SK-N-SH treated with all-trans-retinoic acid at 6 μM for 48 hours (cell line): ENCODE results near the gene SSTR5.

ENCODE experiments used
- ZFP3 ChIP-seq: fragments of 250-450 bp; sonication (Bioruptor Pico); IDR thresholded peaks from 2 replicates; pipeline ENCODE4 v1.5.0; 2020; ENCODE audit warnings: mild to moderate bottlenecking, moderate library complexity
- ZNF70 ChIP-seq: fragments of 450-650 bp; formaldehyde crosslinking; IDR thresholded peaks from 2 replicates; pipeline ENCODE4 v1.5.0; 2020; ENCODE audit warnings: mild to moderate bottlenecking, moderate library complexity

- TF ChIP-seq ZFP3: no peak
- no peak for TF ChIP-seq ZNF70
Measured at GRCh38 chr16:1030473-1030901, 42.1 kb upstream of the SSTR5 start.
